ENCODE measurements around the gene UBLCP1.
"Not testable (repeated sequence)": the region's sequence is repeated elsewhere in the genome, so short reads cannot be mapped to it uniquely, and the experiment has no call there.

Gene UBLCP1

DNA sequence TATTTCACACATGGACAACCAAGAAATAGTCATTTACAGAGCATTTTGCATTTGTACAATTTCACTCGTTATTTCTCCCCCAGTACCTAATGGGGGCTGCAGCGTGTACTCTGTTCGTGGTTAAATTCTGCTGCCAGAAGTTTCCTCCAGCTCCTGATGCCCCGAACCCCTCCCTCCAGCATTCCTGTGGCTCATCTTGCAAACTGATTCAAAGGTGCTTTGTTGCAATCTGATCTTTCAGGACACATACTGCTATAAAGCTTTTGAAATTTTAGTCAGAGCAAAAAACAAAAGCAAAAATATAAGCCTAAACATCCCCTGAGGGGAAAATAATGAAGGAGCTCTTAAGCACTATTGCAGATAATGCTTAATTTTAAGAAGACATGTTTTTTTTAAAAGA is 27.7 kb downstream of the UBLCP1 start:
- no peak overlapping the region for H3K4me3 ChIP-seq (ENCODE audit: control insufficient read depth, low read depth, low read length)
- no peak for TF ChIP-seq CTCF (IDR thresholded peaks at IDR 0.05; ENCODE audit: control insufficient read depth, insufficient read depth, low read depth, low read length, missing control alignments)
- no peak for DNase-seq (ENCODE audit: low read depth)

GRCh38 chr5:159294921-159295320 is 31.8 kb downstream of the UBLCP1 start:
- DNase-seq (ENCODE audit: low read depth), result no peak
- no peak for TF ChIP-seq CTCF (IDR thresholded peaks at IDR 0.05; ENCODE audit: control insufficient read depth, insufficient read depth, low read depth, low read length, missing control alignments)
- H3K4me3 ChIP-seq (ENCODE audit: control insufficient read depth, low read depth, low read length), result no peak overlapping the region

- DNase-seq (ENCODE audit: low read depth); H3K4me3 ChIP-seq (ENCODE audit: control insufficient read depth, low read depth, low read length): not testable (repeated sequence)
Measured at GRCh38 chr5:159297300-159297699, 34.2 kb downstream of the UBLCP1 start.

- TF ChIP-seq CTCF (IDR thresholded peaks at IDR 0.05; ENCODE audit: control insufficient read depth, insufficient read depth, low read depth, low read length, missing control alignments), result no peak
- DNase-seq (ENCODE audit: low read depth), result no peak
Measured at GRCh38 chr5:159301466-159301865, 38.4 kb downstream of the UBLCP1 start.

GRCh38 chr5:159301929-159302860 is 39.1 kb downstream of the UBLCP1 start:
- not testable (repeated sequence) for H3K4me3 ChIP-seq (ENCODE audit: control insufficient read depth, low read depth, low read length); DNase-seq (ENCODE audit: low read depth)

More at GRCh38 chr5:159301466-159301865, 38.4 kb downstream of the UBLCP1 start:
- no peak overlapping the region for H3K4me3 ChIP-seq (ENCODE audit: control insufficient read depth, low read depth, low read length)

DNA sequence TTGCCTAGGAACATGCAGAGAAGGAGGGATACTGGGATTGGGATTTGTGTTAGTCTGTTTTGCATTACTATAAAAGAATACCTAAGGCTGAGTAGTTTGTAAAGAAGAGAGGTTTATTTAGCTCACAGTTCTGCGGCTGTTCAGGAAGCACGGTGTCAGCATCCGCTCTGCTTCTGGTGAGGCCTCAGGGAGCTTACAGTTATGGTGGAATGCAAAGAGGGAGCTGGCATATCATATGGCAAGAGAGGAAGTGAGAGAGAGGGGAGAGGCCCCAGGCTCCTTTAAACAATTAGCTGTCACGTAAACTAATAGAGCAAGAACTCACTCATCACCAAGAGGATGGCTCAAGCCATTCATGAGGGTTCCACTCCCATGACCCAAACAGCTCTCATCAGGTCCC is 40.2 kb downstream of the UBLCP1 start:
- no peak overlapping the region for H3K4me3 ChIP-seq (ENCODE audit: control insufficient read depth, low read depth, low read length)
- TF ChIP-seq CTCF (IDR thresholded peaks at IDR 0.05; ENCODE audit: control insufficient read depth, insufficient read depth, low read depth, low read length, missing control alignments), result no peak
- DNase-seq (ENCODE audit: low read depth), result no peak

DNA sequence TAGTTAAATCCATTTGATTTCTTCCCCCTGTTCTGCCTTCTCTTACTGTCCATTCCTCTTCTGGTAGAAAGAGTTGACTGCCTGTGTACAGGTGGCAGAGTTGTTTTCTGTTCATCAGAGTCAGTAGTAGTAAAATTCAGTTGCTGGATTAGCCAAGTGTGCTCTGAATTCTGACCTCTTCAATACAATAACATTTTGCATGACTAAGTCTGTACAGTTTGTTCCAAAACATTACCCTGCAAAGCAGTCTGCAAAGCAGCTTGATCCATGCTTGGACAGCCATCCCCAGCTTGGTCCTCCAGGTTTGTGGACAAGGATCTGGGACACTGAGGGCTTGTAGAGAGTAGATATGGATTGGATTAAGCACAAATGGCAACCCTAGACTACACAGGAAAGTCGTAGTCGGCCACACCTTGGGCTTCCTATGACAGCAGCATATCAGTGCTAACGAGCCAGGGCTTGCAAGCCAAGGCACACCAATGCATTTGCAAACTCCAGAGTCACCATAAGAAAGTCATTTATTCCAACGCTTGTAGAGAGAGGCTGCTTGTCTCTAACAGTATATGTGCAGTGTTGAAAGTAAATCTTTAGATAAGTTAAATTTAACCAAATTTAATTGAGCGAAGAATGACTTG is 42.0 kb downstream of the UBLCP1 start:
- no peak for TF ChIP-seq CTCF (IDR thresholded peaks at IDR 0.05; ENCODE audit: control insufficient read depth, insufficient read depth, low read depth, low read length, missing control alignments)
- DNase-seq (ENCODE audit: low read depth), result no peak
- no peak overlapping the region for H3K4me3 ChIP-seq (ENCODE audit: control insufficient read depth, low read depth, low read length)
